H1 (cell line): ENCODE data around the gene ADGRD2. TPM values are rescaled to one million over a fixed set of nuclear protein-coding genes. Genes with fewer than 3 reads are reported as not detected.

Experiments used
- CTCF ChIA-PET: fragments of 300-600 bp; sonication (Branson Sonifier 250); formaldehyde crosslinking; loops from one replicate; lab custom pipeline; 2021; ENCODE audit not compliant: partially characterized antibody; lab: Charles Lee
- POLR2A ChIA-PET: fragments of 300-600 bp; sonication (Branson Sonifier 250); formaldehyde crosslinking; loops from one replicate; lab custom pipeline; 2021; ENCODE audit warnings: inconsistent platforms; ENCODE audit not compliant: partially characterized antibody; lab: Charles Lee
- DNase-seq, 2 experiments: peaks; one replicate each; pipeline versions ENCODE4 v3.0.0 to v3.0.0-alpha.2; 2010 to 2022; ENCODE audit warnings: low spot score in 2 of 2, low read depth in 1 of 2, mixed read lengths in 1 of 2
- FAIRE-seq: peaks from 2 replicates; lab custom pipeline; 2011; peaks lifted over from hg19 to GRCh38; lab: Jason Lieb, UNC
- H2AFZ ChIP-seq: 2 replicates; pipeline ENCODE4 v1.8.1; 2012; ENCODE audit warnings: low read length, inconsistent platforms
- H2AK5ac ChIP-seq: 2 replicates; pipeline ENCODE4 v1.6.1; 2013; ENCODE audit warnings: low read depth, low read length
- H2BK120ac ChIP-seq: replicated peaks from 2 replicates; pipeline ENCODE3; 2013; ENCODE audit warnings: low read depth, low read length, inconsistent platforms
- H2BK12ac ChIP-seq: 2 replicates; pipeline ENCODE4 v1.6.1; 2013; ENCODE audit warnings: low read depth, low read length
- H2BK15ac ChIP-seq: 2 replicates; pipeline ENCODE4 v1.6.1; 2013; ENCODE audit warnings: low read length
- H2BK20ac ChIP-seq: 2 replicates; pipeline ENCODE4 v1.6.1; 2013; ENCODE audit warnings: low read length
- H2BK5ac ChIP-seq: 2 replicates; pipeline ENCODE4 v1.6.1; 2013; ENCODE audit warnings: low read depth, low read length
- H3K14ac ChIP-seq: 2 replicates; pipeline ENCODE4 v1.6.1; 2013; ENCODE audit warnings: inconsistent platforms; ENCODE audit not compliant: insufficient read length
- H3K18ac ChIP-seq: 2 replicates; pipeline ENCODE4 v1.6.1; 2013; ENCODE audit warnings: low read length; ENCODE audit errors: extremely low read depth
- H3K23ac ChIP-seq: 2 replicates; pipeline ENCODE4 v1.6.1; 2013; ENCODE audit warnings: inconsistent platforms; ENCODE audit not compliant: insufficient read length
- H3K23me2 ChIP-seq: 2 replicates; pipeline ENCODE4 v1.6.1; 2013; ENCODE audit warnings: low read depth, low read length
- H3K27ac ChIP-seq: 2 replicates; pipeline ENCODE4 v1.6.1; 2011; ENCODE audit warnings: low read depth, low read length, inconsistent platforms
- H3K27me3 ChIP-seq, 4 experiments: replicated peaks in 1 of 4; 1 replicate in 1 of 4; 2 replicates in 3 of 4; pipeline versions ENCODE4 v1.6.1 to v1.8.1; 2011 to 2013; ENCODE audit warnings: low read length in 3 of 4, mild to moderate bottlenecking in 3 of 4, inconsistent platforms in 2 of 4, mixed read lengths in 2 of 4, moderate library complexity in 1 of 4; ENCODE audit not compliant: control insufficient read depth in 3 of 4, insufficient read depth in 3 of 4; ENCODE audit errors: extremely low read depth in 1 of 4
- H3K36me3 ChIP-seq, 4 experiments: 2 replicates each; pipeline versions ENCODE4 v1.6.1 to v1.8.1; 2011 to 2013; ENCODE audit warnings: mild to moderate bottlenecking in 4 of 4, low read length in 3 of 4, moderate library complexity in 2 of 4, control low read depth in 1 of 4, inconsistent platforms in 1 of 4; ENCODE audit not compliant: insufficient read depth in 4 of 4, control insufficient read depth in 2 of 4
- H3K4ac ChIP-seq: replicated peaks from 2 replicates; pipeline ENCODE3; 2013; ENCODE audit warnings: low read length, low read depth, mixed read lengths, inconsistent platforms; ENCODE audit not compliant: insufficient read length
- H3K4me1 ChIP-seq, 4 experiments: replicated peaks in 1 of 4; 1 replicate in 1 of 4; 2 replicates in 3 of 4; pipeline versions ENCODE4 v1.6.1 to v1.8.1; 2011 to 2013; ENCODE audit warnings: low read length in 3 of 4, inconsistent platforms in 2 of 4, mixed read lengths in 1 of 4; ENCODE audit not compliant: insufficient read depth in 4 of 4, control insufficient read depth in 3 of 4
- H3K4me2 ChIP-seq, 2 experiments: 2 replicates each; pipeline versions ENCODE4 v1.6.1 to v1.8.1; 2011 to 2013; ENCODE audit warnings: low read depth in 2 of 2, low read length in 2 of 2, control low read depth in 1 of 2, inconsistent platforms in 1 of 2, mild to moderate bottlenecking in 1 of 2; ENCODE audit not compliant: insufficient read depth in 1 of 2
- H3K4me3 ChIP-seq, 4 experiments: fragments of 200-600, 300-600 bp in 1 of 4; sonication (generic), shearing (Covaris generic), sonication (Bioruptor Twin) in 1 of 4; 2 replicates each; pipeline versions ENCODE4 v1.5.1 to v1.8.1; 2011 to 2016; ENCODE audit warnings: low read length in 4 of 4, low read depth in 3 of 4, control low read depth in 2 of 4, inconsistent platforms in 2 of 4, mild to moderate bottlenecking in 2 of 4, mixed read lengths in 1 of 4, moderate library complexity in 1 of 4; ENCODE audit not compliant: insufficient read depth in 2 of 4; ENCODE audit errors: extremely low read depth in 1 of 4
- H3K56ac ChIP-seq: replicated peaks from 2 replicates; pipeline ENCODE3; 2013; ENCODE audit warnings: low read depth, mild to moderate bottlenecking, mixed read lengths, low read length, inconsistent platforms; ENCODE audit not compliant: insufficient read length
- H3K79me1 ChIP-seq: 2 replicates; pipeline ENCODE4 v1.6.1; 2013; ENCODE audit warnings: low read depth, low read length, control low read depth
- H3K79me2 ChIP-seq, 2 experiments: 2 replicates each; pipeline versions ENCODE4 v1.6.1 to v1.8.1; 2012 to 2013; ENCODE audit warnings: low read length in 2 of 2, mild to moderate bottlenecking in 2 of 2, inconsistent platforms in 1 of 2; ENCODE audit not compliant: insufficient read depth in 2 of 2, control insufficient read depth in 1 of 2
- H3K9ac ChIP-seq, 4 experiments: replicated peaks in 1 of 4; 1 replicate in 1 of 4; 2 replicates in 3 of 4; pipeline versions ENCODE4 v1.6.1 to v1.8.1; 2011 to 2013; ENCODE audit warnings: low read depth in 3 of 4, low read length in 3 of 4, control low read depth in 2 of 4, mild to moderate bottlenecking in 2 of 4, moderate library complexity in 2 of 4, inconsistent platforms in 1 of 4; ENCODE audit errors: extremely low read depth in 1 of 4
- H3K9me3 ChIP-seq, 2 experiments: 2 replicates each; pipeline versions ENCODE4 v1.6.1 to v1.8.1; 2012 to 2013; ENCODE audit warnings: mild to moderate bottlenecking in 2 of 2, moderate library complexity in 2 of 2, control low read depth in 1 of 2, inconsistent platforms in 1 of 2, low read depth in 1 of 2, low read length in 1 of 2, mixed read lengths in 1 of 2; ENCODE audit not compliant: insufficient read depth in 2 of 2
- H4K20me1 ChIP-seq, 2 experiments: replicated peaks in 1 of 2; 2 replicates each; pipeline versions ENCODE3 to v1.8.1; 2011 to 2013; ENCODE audit warnings: inconsistent platforms in 2 of 2, low read length in 2 of 2, mild to moderate bottlenecking in 1 of 2; ENCODE audit not compliant: insufficient read depth in 2 of 2, control insufficient read depth in 1 of 2
- H4K5ac ChIP-seq: 2 replicates; pipeline ENCODE4 v1.6.1; 2013; ENCODE audit warnings: low read length, low read depth, mixed read lengths, inconsistent platforms; ENCODE audit not compliant: insufficient read length
- H4K8ac ChIP-seq: 2 replicates; pipeline ENCODE4 v1.8.0; 2013; ENCODE audit warnings: mild to moderate bottlenecking, moderate library complexity, low read length, inconsistent platforms; ENCODE audit not compliant: insufficient read depth; ENCODE audit errors: extremely low read depth
- H4K91ac ChIP-seq: replicated peaks from 2 replicates; pipeline ENCODE3; 2013; ENCODE audit warnings: low read length, mixed read lengths, inconsistent platforms; ENCODE audit not compliant: insufficient read length
- ATF3 ChIP-seq: IDR thresholded peaks from 2 replicates; pipeline ENCODE4 v1.6.1; 2011; ENCODE audit warnings: low read depth, mild to moderate bottlenecking, low read length; ENCODE audit not compliant: insufficient read depth
- BCL11A ChIP-seq, 2 experiments: IDR thresholded peaks; one replicate each; pipeline ENCODE4 v1.6.1; 2011; ENCODE audit warnings: low read depth in 2 of 2, low read length in 2 of 2, mild to moderate bottlenecking in 2 of 2
- CBX8 ChIP-seq: fragments of 300-800, 300-1000 bp; sonication (generic); IDR thresholded peaks from 2 replicates; pipeline ENCODE4 v1.7.1; 2016; ENCODE audit warnings: low read depth, low read length, borderline replicate concordance
- CHD2 ChIP-seq: IDR thresholded peaks from 2 replicates; pipeline ENCODE4 v1.6.1; 2012; ENCODE audit warnings: low read length, improper control_type of control experiment
- FOSL1 ChIP-seq: IDR thresholded peaks from 2 replicates; pipeline ENCODE4 v1.6.1; 2011; ENCODE audit warnings: mild to moderate bottlenecking, low read depth, low read length, moderate library complexity; ENCODE audit not compliant: insufficient read depth
- MAFK ChIP-seq: IDR thresholded peaks from 2 replicates; pipeline ENCODE4 v1.6.1; 2012; ENCODE audit warnings: low read depth, mild to moderate bottlenecking, improper control_type of control experiment, low read length
- RBBP5 ChIP-seq: IDR thresholded peaks from 2 replicates; pipeline ENCODE4 v1.7.1; 2012; ENCODE audit warnings: low read depth, mild to moderate bottlenecking, inconsistent platforms, low read length, moderate library complexity, borderline replicate concordance
- SP1 ChIP-seq: IDR thresholded peaks from 2 replicates; pipeline ENCODE4 v1.6.1; 2011; ENCODE audit warnings: low read depth, low read length
- TAF1 ChIP-seq: IDR thresholded peaks from 2 replicates; pipeline ENCODE4 v1.6.1; 2011; ENCODE audit warnings: mild to moderate bottlenecking, low read depth, low read length
- TCF12 ChIP-seq: IDR thresholded peaks from 2 replicates; pipeline ENCODE4 v1.6.1; 2011; ENCODE audit warnings: low read depth, mild to moderate bottlenecking, low read length
- WGBS, 2 experiments: shearing (Covaris generic) in 1 of 2; methylation state at CpG; one replicate each; pipeline versions ENCODE4 v1.1.6 to v1.1.7; 2013 to 2015; ENCODE audit warnings: low lambda C conversion rate in 2 of 2, mixed read lengths in 2 of 2, inconsistent platforms in 1 of 2, low coverage in 1 of 2, missing lambda C conversion rate in 1 of 2; ENCODE audit not compliant: insufficient replicate concordance in 2 of 2, insufficient coverage in 1 of 2, insufficient read length in 1 of 2; ENCODE audit errors: extremely low coverage in 1 of 2, missing lambda C conversion rate in 1 of 2; 5-methylcytosine and 5-hydroxymethylcytosine counted together
- polyA plus RNA-seq, 7 experiments: library from polyadenylated mRNA; depleted of rRNA in 3 of 7; stranded (reverse) in 5 of 7; unstranded in 2 of 7; fragments of >200 nt in 5 of 7; fragments of 200-250 nt in 2 of 7; gene quantifications; 1 replicate in 5 of 7; 2 replicates in 1 of 7; 4 replicates in 1 of 7; pipeline versions ENCODE4 v1.2.1 to v1.2.3, GENCODE V29; 2011 to 2013; ENCODE audit warnings: missing spikeins in 2 of 7, mixed read lengths in 2 of 7
- total RNA-seq: library from RNA; stranded (reverse); fragmentation: NEBNext Ultra II Directional; extraction: Animal tissue kit (Norgen Biotek cat#: 25700); gene quantifications from 2 replicates; pipeline ENCODE4 v1.2.1, GENCODE V29; 2021
- TF ChIP-seq, protein P1 (sequence below), 3 experiments: IDR thresholded peaks; 1 replicate in 2 of 3; 2 replicates in 1 of 3; pipeline versions ENCODE4 v1.5.1 to v1.6.1; 2011; ENCODE audit warnings: low read length in 3 of 3, mild to moderate bottlenecking in 3 of 3, inconsistent platforms in 2 of 3, low read depth in 1 of 3, moderate library complexity in 1 of 3; ENCODE audit not compliant: insufficient read depth in 1 of 3; ENCODE audit errors: control extremely low read depth in 1 of 3

The ADGRD2 gene
- total and polyA plus RNA-seq, 2 of the 8 experiments (the other 6 are each of a cell fraction or from before 2014, with no cell fraction given): 0.41 to 1.4 TPM

- no peaks in the 10 kb centered on the region for H3K79me2 ChIP-seq
- DNase-seq (no peak), FAIRE-seq (no peak)
- H4K5ac ChIP-seq: no peak overlapping the region
- H2BK12ac ChIP-seq: no peak overlapping the region
- no peak overlapping the region for H3K4me3 ChIP-seq
- H3K9ac ChIP-seq: no peak overlapping the region
- no peak overlapping the region for H3K23ac ChIP-seq
- no peak overlapping the region for H2AFZ ChIP-seq
- H3K4me2 ChIP-seq: no peak overlapping the region
- H2BK15ac ChIP-seq: no peak overlapping the region
- H2BK5ac ChIP-seq: no peak overlapping the region
- H3K36me3 ChIP-seq: no peaks in the 10 kb centered on the region
- 85% methylated on average over 13 of the region's 19 CpGs; no CpG with 5 or more reads in 1 of the 2 experiments for WGBS, 2 experiments
- peak overlapping the region; percentile 17; the same call in 1 of the 2 replicates for H4K8ac ChIP-seq
- no peaks in the 10 kb centered on the region for H3K79me1 ChIP-seq
- peaks cover 0 to 2% of the 10 kb centered on the region in 2 experiments for H4K20me1 ChIP-seq
- no peaks in the 10 kb centered on the region; a peak in 3 of 7 replicates for H3K27me3 ChIP-seq
- H3K18ac ChIP-seq: no peak overlapping the region
- no peak overlapping the region for H2BK120ac ChIP-seq
- POLR2A ChIA-PET: no interaction called here
- no peak overlapping the region for H2BK20ac ChIP-seq
- no peak overlapping the region for H3K56ac ChIP-seq
- CTCF ChIA-PET: interaction anchor here (1.2 to 2.3 kb wide), 3 partner anchors 13 to 361 kb away, joined by 3 to 11 read pairs (median 7); partner anchors contain the start of gene WDR38
- no peak overlapping the region for H2AK5ac ChIP-seq
- no peak overlapping the region for H4K91ac ChIP-seq
- H3K23me2 ChIP-seq: no peaks in the 10 kb centered on the region
- H3K4me1 ChIP-seq: peaks cover 0 to 2% (median 0%) of the 10 kb centered on the region in 4 experiments; a peak in 1 of 7 replicates
- H3K14ac ChIP-seq: no peak overlapping the region
- H3K9me3 ChIP-seq: no peaks in the 10 kb centered on the region
- no peak overlapping the region for H3K27ac ChIP-seq
- H3K4ac ChIP-seq: no peak overlapping the region
- TF ChIP-seq ATF3: no peak
- no peak for TF ChIP-seq CBX8
- TF ChIP-seq SP1: no peak
- TF ChIP-seq FOSL1: no peak
- no peak for TF ChIP-seq TCF12
- no peak for TF ChIP-seq RBBP5
- TF ChIP-seq MAFK: no peak
- no peak for TF ChIP-seq BCL11A (IDR thresholded peaks at IDR 0.05; ENCODE audit: low read depth in 2 of 2, low read length in 2 of 2)
- TF ChIP-seq TAF1: no peak
- no peak for TF ChIP-seq CHD2
- TF ChIP-seq, protein P1, sequence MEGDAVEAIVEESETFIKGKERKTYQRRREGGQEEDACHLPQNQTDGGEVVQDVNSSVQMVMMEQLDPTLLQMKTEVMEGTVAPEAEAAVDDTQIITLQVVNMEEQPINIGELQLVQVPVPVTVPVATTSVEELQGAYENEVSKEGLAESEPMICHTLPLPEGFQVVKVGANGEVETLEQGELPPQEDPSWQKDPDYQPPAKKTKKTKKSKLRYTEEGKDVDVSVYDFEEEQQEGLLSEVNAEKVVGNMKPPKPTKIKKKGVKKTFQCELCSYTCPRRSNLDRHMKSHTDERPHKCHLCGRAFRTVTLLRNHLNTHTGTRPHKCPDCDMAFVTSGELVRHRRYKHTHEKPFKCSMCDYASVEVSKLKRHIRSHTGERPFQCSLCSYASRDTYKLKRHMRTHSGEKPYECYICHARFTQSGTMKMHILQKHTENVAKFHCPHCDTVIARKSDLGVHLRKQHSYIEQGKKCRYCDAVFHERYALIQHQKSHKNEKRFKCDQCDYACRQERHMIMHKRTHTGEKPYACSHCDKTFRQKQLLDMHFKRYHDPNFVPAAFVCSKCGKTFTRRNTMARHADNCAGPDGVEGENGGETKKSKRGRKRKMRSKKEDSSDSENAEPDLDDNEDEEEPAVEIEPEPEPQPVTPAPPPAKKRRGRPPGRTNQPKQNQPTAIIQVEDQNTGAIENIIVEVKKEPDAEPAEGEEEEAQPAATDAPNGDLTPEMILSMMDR (IDR thresholded peaks at IDR 0.05; ENCODE audit: control extremely low read depth in 1 of 3, insufficient read depth in 1 of 3, low read depth in 1 of 3, low read length in 3 of 3): no peak
These were observed 42.6 kb downstream of the ADGRD2 start for GRCh38 chr9:124492818-124493217.
